HepG2 (cell line): ENCODE data around the gene RABEP2. TPM values are rescaled to one million over a fixed set of nuclear protein-coding genes. Genes with fewer than 3 reads are reported as not detected.

Experiments
- MAZ ChIP-seq, 2 experiments: sonication (generic) in 1 of 2; formaldehyde crosslinking in 1 of 2; IDR thresholded peaks; 2 replicates each; pipeline versions ENCODE4 v1.5.0 to v1.6.1; 2012 to 2020; ENCODE audit warnings: low read depth in 2 of 2, mild to moderate bottlenecking in 2 of 2, borderline replicate concordance in 1 of 2, improper control_type of control experiment in 1 of 2, low read length in 1 of 2, missing genetic modification reagents in 1 of 2, moderate library complexity in 1 of 2
- MXD4 ChIP-seq: IDR thresholded peaks from 2 replicates; pipeline ENCODE4 v1.6.1; 2016; ENCODE audit warnings: mild to moderate bottlenecking, missing biosample characterization, missing genetic modification reagents
- PAX8 ChIP-seq: sonication (generic); formaldehyde crosslinking; IDR thresholded peaks from 2 replicates; pipeline ENCODE4 v1.8.0; 2022; ENCODE audit warnings: mild to moderate bottlenecking, missing genetic modification reagents, borderline replicate concordance
- PRPF4 ChIP-seq: fragments of 200-400 bp; formaldehyde crosslinking; IDR thresholded peaks from 2 replicates; pipeline ENCODE4 v1.6.1; 2016; ENCODE audit warnings: low read length, low read depth; ENCODE audit not compliant: poor library complexity, severe bottlenecking
- SMAD1 ChIP-seq: sonication (generic); formaldehyde crosslinking; IDR thresholded peaks from 2 replicates; pipeline ENCODE4 v1.4.0; 2020; ENCODE audit warnings: missing genetic modification reagents, low read depth, mild to moderate bottlenecking, borderline replicate concordance
- TARDBP ChIP-seq: sonication (generic); formaldehyde crosslinking; IDR thresholded peaks from 2 replicates; pipeline ENCODE4 v1.8.0; 2022; ENCODE audit warnings: mild to moderate bottlenecking, missing genetic modification reagents
- TBL1XR1 ChIP-seq: fragments of 150-350 bp; IDR thresholded peaks from 2 replicates; pipeline ENCODE4 v1.6.1; 2014; ENCODE audit warnings: borderline replicate concordance, low read length; ENCODE audit not compliant: partially characterized antibody
- TOE1 ChIP-seq: sonication (generic); formaldehyde crosslinking; IDR thresholded peaks from 2 replicates; pipeline ENCODE4 v1.4.0; 2020; ENCODE audit warnings: mild to moderate bottlenecking, missing genetic modification reagents
- ZBTB21 ChIP-seq: sonication (generic); formaldehyde crosslinking; IDR thresholded peaks from 2 replicates; pipeline ENCODE4 v1.4.0; 2020; ENCODE audit warnings: missing genetic modification reagents
- ZBTB8A ChIP-seq: sonication (generic); formaldehyde crosslinking; IDR thresholded peaks from 2 replicates; pipeline ENCODE4 v1.4.0; 2020; ENCODE audit warnings: mild to moderate bottlenecking, low read depth, missing genetic modification reagents, borderline replicate concordance
- ZFP90 ChIP-seq: sonication (generic); formaldehyde crosslinking; IDR thresholded peaks from 2 replicates; pipeline ENCODE4 v1.8.0; 2022; ENCODE audit warnings: missing genetic modification reagents, mild to moderate bottlenecking, inconsistent platforms, borderline replicate concordance
- polyA plus RNA-seq, 8 experiments: library from polyadenylated mRNA; depleted of rRNA in 3 of 8; stranded (reverse) in 7 of 8; unstranded in 1 of 8; fragments of >200 nt; fragmentation: Illumina TruSeq in 4 of 8; extraction: Trizol in 4 of 8; gene quantifications; 2 replicates each; pipeline versions ENCODE4 v1.2.1 to v1.2.3, GENCODE V29; 2011 to 2016; ENCODE audit warnings: low read depth in 4 of 8, missing spikeins in 1 of 8, mixed read lengths in 1 of 8; ENCODE audit not compliant: insufficient read depth in 1 of 8
- total RNA-seq, 5 experiments: library from RNA; depleted of rRNA; stranded (reverse); fragments of >200 nt; fragmentation: Illumina TruSeq; extraction: Trizol; gene quantifications; 2 replicates each; pipeline ENCODE4 v1.2.3, GENCODE V29; 2016; ENCODE audit warnings: low read depth in 1 of 5
- TF ChIP-seq, protein P1 (sequence below): sonication (generic); formaldehyde crosslinking; IDR thresholded peaks from 2 replicates; pipeline ENCODE4 v1.5.0; 2020; ENCODE audit warnings: missing genetic modification reagents
- TF ChIP-seq, protein P2 (sequence below): IDR thresholded peaks from 2 replicates; pipeline ENCODE4 v1.6.1; 2016; ENCODE audit warnings: low read depth
- TF ChIP-seq, protein P3 (sequence below): sonication (generic); formaldehyde crosslinking; IDR thresholded peaks from 2 replicates; pipeline ENCODE4 v1.8.1; 2023; ENCODE audit warnings: mild to moderate bottlenecking, missing genetic modification reagents
- TF ChIP-seq, protein P4 (sequence below): sonication (generic); formaldehyde crosslinking; IDR thresholded peaks from 2 replicates; pipeline ENCODE4 v1.8.0; 2022; ENCODE audit warnings: missing genetic modification reagents, mild to moderate bottlenecking, moderate library complexity, borderline replicate concordance
- TF ChIP-seq, protein P5 (sequence below): sonication (generic); formaldehyde crosslinking; IDR thresholded peaks from 2 replicates; pipeline ENCODE4 v1.4.0; 2020; ENCODE audit warnings: missing genetic modification reagents

Gene RABEP2
- total and polyA plus RNA-seq, 2 of the 13 experiments (the other 11 are each of a cell fraction or from before 2014, with no cell fraction given): 10.8 to 18.4 TPM

DNA sequence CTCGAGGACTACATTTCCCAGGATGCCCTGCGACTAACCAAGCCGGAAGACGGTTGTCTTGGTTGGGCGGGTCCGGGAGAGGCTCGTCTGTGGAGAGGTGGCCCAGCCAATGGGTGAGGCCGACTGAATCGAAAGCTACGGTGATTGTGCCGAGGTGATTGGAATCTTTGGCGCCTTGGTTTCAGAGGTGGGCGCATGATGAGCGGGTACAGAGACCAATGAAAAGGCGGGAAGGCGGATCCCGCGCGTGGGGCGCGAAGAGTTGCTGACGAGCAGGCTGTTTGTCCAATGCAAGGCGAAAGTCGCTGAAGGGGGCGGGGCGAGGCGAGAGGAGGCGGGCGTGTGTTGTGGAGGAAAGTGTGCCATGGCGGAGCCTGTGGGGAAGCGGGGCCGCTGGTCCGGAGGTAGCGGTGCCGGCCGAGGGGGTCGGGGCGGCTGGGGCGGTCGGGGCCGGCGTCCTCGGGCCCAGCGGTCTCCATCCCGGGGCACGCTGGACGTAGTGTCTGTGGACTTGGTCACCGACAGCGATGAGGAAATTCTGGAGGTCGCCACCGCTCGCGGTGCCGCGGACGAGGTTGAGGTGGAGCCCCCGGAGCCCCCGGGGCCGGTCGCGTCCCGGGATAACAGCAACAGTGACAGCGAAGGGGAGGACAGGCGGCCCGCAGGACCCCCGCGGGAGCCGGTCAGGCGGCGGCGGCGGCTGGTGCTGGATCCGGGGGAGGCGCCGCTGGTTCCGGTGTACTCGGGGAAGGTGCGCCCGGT is 25.8 kb upstream of the RABEP2 start, which contains the start of gene NFATC2IP (continued):
- TF ChIP-seq TOE1 (CRISPR knock-in tag) (no peak), ZBTB21 (no peak), TARDBP (CRISPR knock-in tag) (peak; percentile 82; the same call in 1 of the 2 replicates), MAZ (IDR thresholded peaks at IDR 0.05; ENCODE audit: borderline replicate concordance, low read depth, low read length) (no peak), MAZ (CRISPR knock-in tag; IDR thresholded peaks at IDR 0.05; ENCODE audit: low read depth) (no peak; the same call in 1 of the 2 replicates), ZFP90 (no peak; the same call in 1 of the 2 replicates), SMAD1 (CRISPR knock-in tag) (no peak), MXD4 (CRISPR knock-in tag) (no peak), TBL1XR1 (no peak), PRPF4 (no peak), PAX8 (CRISPR knock-in tag) (peak; percentile 84; the same call in 1 of the 2 replicates), ZBTB8A (CRISPR knock-in tag) (no peak)
- TF ChIP-seq, protein P1, sequence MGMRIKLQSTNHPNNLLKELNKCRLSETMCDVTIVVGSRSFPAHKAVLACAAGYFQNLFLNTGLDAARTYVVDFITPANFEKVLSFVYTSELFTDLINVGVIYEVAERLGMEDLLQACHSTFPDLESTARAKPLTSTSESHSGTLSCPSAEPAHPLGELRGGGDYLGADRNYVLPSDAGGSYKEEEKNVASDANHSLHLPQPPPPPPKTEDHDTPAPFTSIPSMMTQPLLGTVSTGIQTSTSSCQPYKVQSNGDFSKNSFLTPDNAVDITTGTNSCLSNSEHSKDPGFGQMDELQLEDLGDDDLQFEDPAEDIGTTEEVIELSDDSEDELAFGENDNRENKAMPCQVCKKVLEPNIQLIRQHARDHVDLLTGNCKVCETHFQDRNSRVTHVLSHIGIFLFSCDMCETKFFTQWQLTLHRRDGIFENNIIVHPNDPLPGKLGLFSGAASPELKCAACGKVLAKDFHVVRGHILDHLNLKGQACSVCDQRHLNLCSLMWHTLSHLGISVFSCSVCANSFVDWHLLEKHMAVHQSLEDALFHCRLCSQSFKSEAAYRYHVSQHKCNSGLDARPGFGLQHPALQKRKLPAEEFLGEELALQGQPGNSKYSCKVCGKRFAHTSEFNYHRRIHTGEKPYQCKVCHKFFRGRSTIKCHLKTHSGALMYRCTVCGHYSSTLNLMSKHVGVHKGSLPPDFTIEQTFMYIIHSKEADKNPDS: no peak
- TF ChIP-seq, protein P2, sequence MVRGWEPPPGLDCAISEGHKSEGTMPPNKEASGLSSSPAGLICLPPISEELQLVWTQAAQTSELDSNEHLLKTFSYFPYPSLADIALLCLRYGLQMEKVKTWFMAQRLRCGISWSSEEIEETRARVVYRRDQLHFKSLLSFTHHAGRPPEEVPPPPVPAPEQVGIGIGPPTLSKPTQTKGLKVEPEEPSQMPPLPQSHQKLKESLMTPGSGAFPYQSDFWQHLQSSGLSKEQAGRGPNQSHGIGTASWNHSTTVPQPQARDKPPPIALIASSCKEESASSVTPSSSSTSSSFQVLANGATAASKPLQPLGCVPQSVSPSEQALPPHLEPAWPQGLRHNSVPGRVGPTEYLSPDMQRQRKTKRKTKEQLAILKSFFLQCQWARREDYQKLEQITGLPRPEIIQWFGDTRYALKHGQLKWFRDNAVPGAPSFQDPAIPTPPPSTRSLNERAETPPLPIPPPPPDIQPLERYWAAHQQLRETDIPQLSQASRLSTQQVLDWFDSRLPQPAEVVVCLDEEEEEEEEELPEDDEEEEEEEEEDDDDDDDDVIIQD: peak; percentile 16; the same call in 1 of the 2 replicates
- TF ChIP-seq, protein P3, sequence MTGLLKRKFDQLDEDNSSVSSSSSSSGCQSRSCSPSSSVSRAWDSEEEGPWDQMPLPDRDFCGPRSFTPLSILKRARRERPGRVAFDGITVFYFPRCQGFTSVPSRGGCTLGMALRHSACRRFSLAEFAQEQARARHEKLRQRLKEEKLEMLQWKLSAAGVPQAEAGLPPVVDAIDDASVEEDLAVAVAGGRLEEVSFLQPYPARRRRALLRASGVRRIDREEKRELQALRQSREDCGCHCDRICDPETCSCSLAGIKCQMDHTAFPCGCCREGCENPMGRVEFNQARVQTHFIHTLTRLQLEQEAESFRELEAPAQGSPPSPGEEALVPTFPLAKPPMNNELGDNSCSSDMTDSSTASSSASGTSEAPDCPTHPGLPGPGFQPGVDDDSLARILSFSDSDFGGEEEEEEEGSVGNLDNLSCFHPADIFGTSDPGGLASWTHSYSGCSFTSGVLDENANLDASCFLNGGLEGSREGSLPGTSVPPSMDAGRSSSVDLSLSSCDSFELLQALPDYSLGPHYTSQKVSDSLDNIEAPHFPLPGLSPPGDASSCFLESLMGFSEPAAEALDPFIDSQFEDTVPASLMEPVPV (CRISPR knock-in tag): no peak; the same call in none of the 2 replicates
- TF ChIP-seq, protein P4, sequence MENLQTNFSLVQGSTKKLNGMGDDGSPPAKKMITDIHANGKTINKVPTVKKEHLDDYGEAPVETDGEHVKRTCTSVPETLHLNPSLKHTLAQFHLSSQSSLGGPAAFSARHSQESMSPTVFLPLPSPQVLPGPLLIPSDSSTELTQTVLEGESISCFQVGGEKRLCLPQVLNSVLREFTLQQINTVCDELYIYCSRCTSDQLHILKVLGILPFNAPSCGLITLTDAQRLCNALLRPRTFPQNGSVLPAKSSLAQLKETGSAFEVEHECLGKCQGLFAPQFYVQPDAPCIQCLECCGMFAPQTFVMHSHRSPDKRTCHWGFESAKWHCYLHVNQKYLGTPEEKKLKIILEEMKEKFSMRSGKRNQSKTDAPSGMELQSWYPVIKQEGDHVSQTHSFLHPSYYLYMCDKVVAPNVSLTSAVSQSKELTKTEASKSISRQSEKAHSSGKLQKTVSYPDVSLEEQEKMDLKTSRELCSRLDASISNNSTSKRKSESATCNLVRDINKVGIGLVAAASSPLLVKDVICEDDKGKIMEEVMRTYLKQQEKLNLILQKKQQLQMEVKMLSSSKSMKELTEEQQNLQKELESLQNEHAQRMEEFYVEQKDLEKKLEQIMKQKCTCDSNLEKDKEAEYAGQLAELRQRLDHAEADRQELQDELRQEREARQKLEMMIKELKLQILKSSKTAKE: peak; percentile 22; the same call in 1 of the 2 replicates
- TF ChIP-seq, protein P5, sequence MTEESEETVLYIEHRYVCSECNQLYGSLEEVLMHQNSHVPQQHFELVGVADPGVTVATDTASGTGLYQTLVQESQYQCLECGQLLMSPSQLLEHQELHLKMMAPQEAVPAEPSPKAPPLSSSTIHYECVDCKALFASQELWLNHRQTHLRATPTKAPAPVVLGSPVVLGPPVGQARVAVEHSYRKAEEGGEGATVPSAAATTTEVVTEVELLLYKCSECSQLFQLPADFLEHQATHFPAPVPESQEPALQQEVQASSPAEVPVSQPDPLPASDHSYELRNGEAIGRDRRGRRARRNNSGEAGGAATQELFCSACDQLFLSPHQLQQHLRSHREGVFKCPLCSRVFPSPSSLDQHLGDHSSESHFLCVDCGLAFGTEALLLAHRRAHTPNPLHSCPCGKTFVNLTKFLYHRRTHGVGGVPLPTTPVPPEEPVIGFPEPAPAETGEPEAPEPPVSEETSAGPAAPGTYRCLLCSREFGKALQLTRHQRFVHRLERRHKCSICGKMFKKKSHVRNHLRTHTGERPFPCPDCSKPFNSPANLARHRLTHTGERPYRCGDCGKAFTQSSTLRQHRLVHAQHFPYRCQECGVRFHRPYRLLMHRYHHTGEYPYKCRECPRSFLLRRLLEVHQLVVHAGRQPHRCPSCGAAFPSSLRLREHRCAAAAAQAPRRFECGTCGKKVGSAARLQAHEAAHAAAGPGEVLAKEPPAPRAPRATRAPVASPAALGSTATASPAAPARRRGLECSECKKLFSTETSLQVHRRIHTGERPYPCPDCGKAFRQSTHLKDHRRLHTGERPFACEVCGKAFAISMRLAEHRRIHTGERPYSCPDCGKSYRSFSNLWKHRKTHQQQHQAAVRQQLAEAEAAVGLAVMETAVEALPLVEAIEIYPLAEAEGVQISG (CRISPR knock-in tag): peak; percentile 97
